Upper lobe of left lung (tissue), 4 donors: ENCODE results near the gene KIF26B.

ENCODE experiments used
- CTCF ChIP-seq, 6 experiments: fragments of 450-650 bp in 4 of 6; fragments of 200-600 bp in 2 of 6; sonication (generic) in 2 of 6; IDR thresholded peaks; one replicate each; pipeline ENCODE4 v1.5.1; 2016 to 2019; ENCODE audit warnings: antibody characterized with exemption in 6 of 6
- POLR2A ChIP-seq, 4 donors: fragments of 450-650 bp; IDR thresholded peaks; one replicate each; pipeline ENCODE4 v1.5.1; 2016 to 2017; ENCODE audit warnings: antibody characterized with exemption in 4 of 4, mild to moderate bottlenecking in 2 of 4

- TF ChIP-seq CTCF (IDR thresholded peaks at IDR 0.05), result no peak
- TF ChIP-seq POLR2A (IDR thresholded peaks at IDR 0.05), result no peak
Measured at GRCh38 chr1:245126530-245126929, 28.3 kb upstream of the KIF26B start.
